Keratinocyte (primary cell): ENCODE measurements around the gene SEMA3C.

Source experiments
- CTCF ChIP-seq, 3 experiments: IDR thresholded peaks in 1 of 3; conservative IDR thresholded peaks in 1 of 3; optimal IDR thresholded peaks in 1 of 3; 2 replicates in 2 of 3; 3 replicates in 1 of 3; pipeline versions ENCODE3 to v1.5.1; 2011; ENCODE audit warnings: low read length in 3 of 3, mild to moderate bottlenecking in 3 of 3, moderate library complexity in 2 of 3, control low read depth in 1 of 3, inconsistent platforms in 1 of 3; ENCODE audit not compliant: insufficient read depth in 2 of 3; ENCODE audit errors: extremely low read depth in 1 of 3
- EZH2 ChIP-seq: IDR thresholded peaks from one replicate; pipeline ENCODE4 v1.6.1; 2012; ENCODE audit warnings: inconsistent platforms, mild to moderate bottlenecking, low read length, moderate library complexity

DNA sequence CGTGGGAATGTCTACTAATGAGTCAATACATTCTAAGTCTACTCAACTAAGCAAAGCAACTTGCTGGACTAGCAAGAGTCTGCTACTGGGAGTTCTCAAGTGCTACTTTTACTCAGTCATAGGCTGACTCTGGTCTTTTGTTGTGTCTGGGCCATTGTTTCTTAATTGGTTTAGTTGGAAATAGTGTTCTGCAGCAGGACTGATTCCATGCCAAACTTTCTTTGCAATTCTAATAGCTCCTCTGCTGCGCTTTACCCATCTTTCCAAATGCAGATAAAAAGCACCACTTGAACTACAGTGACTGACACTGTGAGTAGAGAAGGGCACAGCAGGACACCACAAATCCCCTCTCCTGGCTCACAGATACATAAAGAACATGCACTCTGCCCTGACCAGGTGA, 154.7 kb downstream of the SEMA3C start:
- TF ChIP-seq CTCF (optimal IDR thresholded peaks at IDR 0.05 in 1 of 3, IDR thresholded peaks at IDR 0.05 in 1 of 3, conservative IDR thresholded peaks at IDR 0.05 in 1 of 3; ENCODE audit: extremely low read depth in 1 of 3, insufficient read depth in 2 of 3, low read length in 3 of 3), result no peak
- TF ChIP-seq EZH2, result no peak
